T47D (cell line): ENCODE measurements around the gene BNC2.

Experiments used
- DNase-seq, 2 experiments: peaks; one replicate each; pipeline versions ENCODE4 v3.0.0 to v3.0.0-alpha.2; 2011 to 2012; ENCODE audit warnings: low read depth in 1 of 2, low spot score in 1 of 2
- JUND ChIP-seq: IDR thresholded peaks from 2 replicates; pipeline ENCODE4 v1.6.1; 2012; ENCODE audit warnings: low read depth
- in situ Hi-C: cut with HindIII; loops from 2 replicates; pipeline ENCODE4 v1.10.0; 2016; ENCODE audit warnings: low sequenced_read_pairs, low pct_unique_long_range_greater_than_20kb

The BNC2 gene

GRCh38 chr9:16794871-16795639 lies 75.4 kb downstream of the BNC2 start:
- in situ Hi-C loops: no loop called here
- no peak for TF ChIP-seq JUND
- DNase-seq: no peak

DNA sequence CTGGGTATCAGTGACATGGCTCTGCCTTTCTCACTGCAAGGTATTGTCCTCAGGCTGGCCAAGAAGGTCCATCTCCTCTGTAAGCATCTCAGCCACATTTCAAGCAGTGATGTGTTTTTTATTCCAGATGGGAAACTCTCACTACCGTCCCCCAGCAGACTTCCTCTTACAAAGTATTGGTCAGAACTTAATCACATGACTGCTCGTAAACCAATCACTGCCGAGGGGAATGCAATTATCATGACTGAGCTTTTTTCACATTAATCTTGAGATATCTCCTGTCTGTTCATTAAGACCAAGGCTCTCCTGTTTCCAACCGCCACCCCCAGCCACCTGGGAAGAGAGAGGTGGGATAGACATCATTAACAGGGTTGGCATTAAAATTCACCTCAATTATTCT lies 76.4 kb downstream of the BNC2 start:
- in situ Hi-C loops: no loop called here
- no peak for DNase-seq
- no peak for TF ChIP-seq JUND

DNA sequence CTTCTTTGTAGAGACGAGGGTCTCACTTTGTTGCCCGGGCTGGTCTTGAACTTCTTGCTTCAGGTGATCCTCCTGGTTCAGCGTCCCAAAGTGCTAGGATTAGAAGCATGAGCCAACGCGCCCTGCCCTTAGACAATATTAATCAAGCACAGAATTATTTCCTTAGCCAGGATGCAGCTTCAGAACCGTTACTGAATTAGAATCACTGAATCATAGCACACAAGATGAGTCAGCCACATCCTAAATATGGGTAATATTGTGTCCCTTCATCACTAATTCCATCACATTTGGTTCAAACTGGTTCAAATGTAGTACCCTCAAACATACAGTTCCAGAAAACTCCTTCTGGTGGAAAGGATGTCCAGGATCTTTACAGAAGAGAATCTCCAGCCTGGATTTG lies 82.7 kb downstream of the BNC2 start:
- no peak for TF ChIP-seq JUND
- in situ Hi-C loops: no loop called here
- DNase-seq: no peak

GRCh38 chr9:16784002-16784401 lies 86.5 kb downstream of the BNC2 start:
- DNase-seq: no peak
- in situ Hi-C loops: no loop called here
- TF ChIP-seq JUND: no peak

- no peak for TF ChIP-seq JUND
- DNase-seq: no peak
- in situ Hi-C loops: no loop called here
These were observed 88.0 kb downstream of the BNC2 start for GRCh38 chr9:16782490-16782889.

GRCh38 chr9:16775330-16775729 lies 95.1 kb downstream of the BNC2 start:
- TF ChIP-seq JUND: no peak
- in situ Hi-C loops: no loop called here
- DNase-seq: no peak

- no peak for DNase-seq
- TF ChIP-seq JUND: no peak
- in situ Hi-C loops: no loop called here
These were observed 96.9 kb downstream of the BNC2 start for GRCh38 chr9:16773617-16774016.

DNA sequence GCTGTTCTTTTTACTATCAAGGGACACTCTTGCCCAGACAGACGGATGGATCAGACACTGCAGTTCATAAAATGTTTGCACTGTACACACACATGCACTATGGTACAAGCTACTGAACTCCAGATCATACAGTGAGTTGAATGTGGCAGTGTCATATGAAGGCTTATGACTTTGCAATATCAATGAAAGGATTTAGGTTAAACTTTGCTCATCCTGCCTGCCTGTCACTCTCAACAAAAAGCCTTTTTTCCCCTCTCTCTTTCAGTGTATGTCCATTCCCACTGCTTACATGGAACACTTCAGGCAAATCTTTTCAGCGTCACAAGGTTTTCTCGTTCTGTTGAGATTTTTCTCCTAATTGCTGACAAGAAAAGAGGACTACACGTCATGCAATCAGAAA lies 97.4 kb downstream of the BNC2 start:
- no peak for TF ChIP-seq JUND
- DNase-seq: no peak
- in situ Hi-C loops: no loop called here

DNA sequence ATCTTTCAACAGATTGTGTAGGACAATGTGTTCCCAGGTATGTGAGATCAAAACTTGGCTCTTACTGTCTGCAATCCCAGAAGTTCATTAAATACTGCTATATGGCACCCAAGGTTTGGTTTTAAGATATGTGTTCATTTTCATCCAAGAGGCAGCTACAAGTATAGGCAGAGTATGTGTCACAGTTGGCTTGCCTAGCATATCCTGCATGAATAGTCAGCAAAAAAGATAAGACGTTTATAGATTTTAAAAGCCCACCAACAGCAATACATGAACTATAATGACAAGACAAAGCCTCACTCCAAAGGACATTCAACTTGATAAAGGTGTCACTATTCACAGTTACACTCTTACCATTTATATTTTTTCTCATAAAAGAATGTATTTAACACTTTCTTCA lies 99.1 kb downstream of the BNC2 start:
- in situ Hi-C loops: no loop called here

GRCh38 chr9:16769291-16769690 lies 101.2 kb downstream of the BNC2 start:
- no peak for TF ChIP-seq JUND
- in situ Hi-C loops: no loop called here
- DNase-seq: no peak

More for the DNA sequence above, 99.1 kb downstream of the BNC2 start:
- no peak for DNase-seq
- no peak for TF ChIP-seq JUND

GRCh38 chr9:16768816-16769215 lies 101.7 kb downstream of the BNC2 start:
- in situ Hi-C loops: no loop called here
- no peak for TF ChIP-seq JUND
- DNase-seq: no peak

DNA sequence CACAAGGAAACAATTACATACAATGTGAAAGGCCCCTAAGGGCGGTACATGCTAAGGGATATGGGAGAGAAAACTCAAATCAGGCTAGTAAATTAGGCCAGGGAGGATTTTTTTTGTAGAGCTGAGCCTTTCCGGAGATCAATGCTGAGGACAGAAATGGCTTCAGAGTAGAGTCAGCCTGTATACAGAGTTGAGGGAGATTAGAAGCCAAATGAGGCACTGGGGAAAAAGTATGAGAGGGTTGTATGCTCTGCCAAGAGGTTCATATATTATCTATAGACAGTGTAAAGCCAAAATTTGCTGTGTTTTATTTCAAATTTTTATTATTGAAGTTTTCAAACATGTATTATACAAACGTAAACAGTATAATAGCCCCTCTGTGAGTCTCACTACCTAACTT lies 103.1 kb downstream of the BNC2 start:
- TF ChIP-seq JUND: no peak
- in situ Hi-C loops: no loop called here
- no peak for DNase-seq

GRCh38 chr9:16763946-16764345 lies 106.5 kb downstream of the BNC2 start:
- no peak for TF ChIP-seq JUND
- in situ Hi-C loops: no loop called here
- DNase-seq: no peak

DNA sequence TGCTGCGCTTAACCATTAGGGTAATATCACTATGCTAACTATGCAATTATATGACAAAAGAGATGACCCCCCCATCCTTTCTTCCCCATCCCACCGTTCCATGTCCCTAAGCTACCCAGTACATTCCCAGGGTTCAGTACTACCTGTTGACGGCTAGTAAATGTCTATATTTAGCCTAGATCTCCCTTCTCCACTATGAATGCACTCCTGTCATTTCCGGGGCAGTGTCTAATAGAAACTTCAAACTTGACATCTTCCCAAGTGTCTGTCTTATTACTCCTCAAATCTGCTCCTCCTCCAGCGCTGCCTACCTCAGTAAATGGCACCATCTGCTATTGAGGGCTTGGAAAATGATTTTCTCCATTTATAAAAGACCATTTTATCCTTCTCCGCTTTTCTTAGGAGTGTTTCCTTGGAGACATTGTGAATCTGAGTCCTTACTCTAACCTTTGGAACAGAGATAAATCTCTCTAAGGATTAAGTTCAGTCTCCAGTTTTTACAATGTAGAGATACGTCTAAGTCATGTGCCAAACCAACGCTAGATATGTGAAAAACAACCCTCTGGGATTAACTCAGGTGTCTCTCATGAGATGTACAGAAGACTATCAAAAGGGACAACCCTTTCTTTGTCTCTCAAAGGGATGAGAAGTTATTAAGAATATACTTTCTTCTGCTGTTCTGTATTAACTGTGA lies 114.9 kb downstream of the BNC2 start:
- no peak for TF ChIP-seq JUND
- no peak for DNase-seq
- in situ Hi-C loops: no loop called here
